Liver (tissue), 9 donors: Measurements from ENCODE around the gene FAM184B. TPM values are rescaled to one million over a fixed set of nuclear protein-coding genes. Genes with fewer than 3 reads are reported as not detected.

Experiments
- DNase-seq: peaks from one replicate; pipeline ENCODE4 v3.0.0-alpha.2; 2017; ENCODE audit warnings: low spot score
- H3K27ac ChIP-seq, 2 donors: one replicate each; pipeline ENCODE4 v1.7.0; 2013; ENCODE audit warnings: inconsistent platforms in 2 of 2, low read length in 2 of 2, control low read depth in 1 of 2, low read depth in 1 of 2, mild to moderate bottlenecking in 1 of 2
- H3K27me3 ChIP-seq, 4 donors: one replicate each; pipeline versions ENCODE4 v1.6.1 to v1.7.0; 2013; ENCODE audit warnings: low read length in 3 of 4, inconsistent platforms in 1 of 4, mild to moderate bottlenecking in 1 of 4, moderate library complexity in 1 of 4; ENCODE audit not compliant: control insufficient read depth in 4 of 4, insufficient read depth in 4 of 4
- H3K36me3 ChIP-seq, 4 donors: one replicate each; pipeline versions ENCODE4 v1.6.1 to v1.7.0; 2013; ENCODE audit warnings: low read length in 3 of 4, mild to moderate bottlenecking in 3 of 4, low read depth in 1 of 4, moderate library complexity in 1 of 4; ENCODE audit not compliant: control insufficient read depth in 4 of 4, insufficient read depth in 3 of 4
- H3K4me1 ChIP-seq, 4 donors: one replicate each; pipeline versions ENCODE4 v1.6.1 to v1.7.0; 2013; ENCODE audit warnings: low read length in 3 of 4, mild to moderate bottlenecking in 3 of 4, moderate library complexity in 1 of 4; ENCODE audit not compliant: control insufficient read depth in 4 of 4, insufficient read depth in 4 of 4
- H3K4me3 ChIP-seq, 3 donors: one replicate each; pipeline versions ENCODE4 v1.6.1 to v1.7.0; 2013; ENCODE audit warnings: low read length in 3 of 3, control low read depth in 1 of 3, low read depth in 1 of 3, mild to moderate bottlenecking in 1 of 3
- H3K9ac ChIP-seq, 2 donors: one replicate each; pipeline ENCODE4 v1.7.0; 2013; ENCODE audit warnings: low read length in 2 of 2, mild to moderate bottlenecking in 2 of 2, moderate library complexity in 2 of 2, control low read depth in 1 of 2, low read depth in 1 of 2
- H3K9me3 ChIP-seq, 4 donors: one replicate each; pipeline versions ENCODE4 v1.6.1 to v1.7.0; 2013; ENCODE audit warnings: low read length in 3 of 4; ENCODE audit not compliant: control insufficient read depth in 4 of 4
- EGR1 ChIP-seq, 2 donors: IDR thresholded peaks; 2 replicates each; pipeline ENCODE4 v1.6.1; 2016 to 2018; ENCODE audit warnings: antibody characterized with exemption in 2 of 2, low read depth in 2 of 2
- FOXA1 ChIP-seq: IDR thresholded peaks from 2 replicates; pipeline ENCODE4 v1.6.1; 2016; ENCODE audit warnings: antibody characterized with exemption
- FOXA2 ChIP-seq: IDR thresholded peaks from 2 replicates; pipeline ENCODE4 v1.6.1; 2016; ENCODE audit warnings: antibody characterized with exemption
- GABPA ChIP-seq, 2 donors: IDR thresholded peaks in 1 of 2; conservative IDR thresholded peaks in 1 of 2; 2 replicates each; pipeline ENCODE4 v1.6.1; 2016; ENCODE audit warnings: antibody characterized with exemption in 2 of 2, mild to moderate bottlenecking in 1 of 2, moderate library complexity in 1 of 2
- HNF4A ChIP-seq, 2 donors: conservative IDR thresholded peaks; 2 replicates each; pipeline ENCODE4 v1.6.1; 2016; ENCODE audit warnings: antibody characterized with exemption in 2 of 2, mild to moderate bottlenecking in 2 of 2
- HNF4G ChIP-seq: IDR thresholded peaks from 2 replicates; pipeline ENCODE4 v1.6.1; 2016; ENCODE audit warnings: antibody characterized with exemption
- JUND ChIP-seq, 2 donors: IDR thresholded peaks; 2 replicates each; pipeline ENCODE4 v1.6.1; 2016; ENCODE audit warnings: antibody characterized with exemption in 2 of 2
- RAD21 ChIP-seq, 2 donors: IDR thresholded peaks; 2 replicates each; pipeline ENCODE4 v1.6.1; 2016; ENCODE audit warnings: antibody characterized with exemption in 2 of 2, mild to moderate bottlenecking in 2 of 2
- RXRA ChIP-seq, 2 donors: IDR thresholded peaks; 2 replicates each; pipeline ENCODE4 v1.6.1; 2017 to 2018; ENCODE audit warnings: antibody characterized with exemption in 2 of 2, mild to moderate bottlenecking in 1 of 2
- SP1 ChIP-seq: IDR thresholded peaks from 2 replicates; pipeline ENCODE4 v1.6.1; 2018; ENCODE audit warnings: antibody characterized with exemption, mild to moderate bottlenecking
- TAF1 ChIP-seq: conservative IDR thresholded peaks from 2 replicates; pipeline ENCODE4 v1.6.1; 2016; ENCODE audit warnings: antibody characterized with exemption, mild to moderate bottlenecking
- YY1 ChIP-seq: IDR thresholded peaks from 2 replicates; pipeline ENCODE4 v1.6.1; 2016; ENCODE audit warnings: antibody characterized with exemption, mild to moderate bottlenecking
- WGBS: extraction: QIAGEN DNeasy Blood & Tissue Kit; methylation state at CpG from one replicate; pipeline ENCODE4 v1.1.7; 2013; 5-methylcytosine and 5-hydroxymethylcytosine counted together
- polyA plus RNA-seq, 2 donors: library from polyadenylated mRNA; stranded (reverse) in 1 of 2; unstranded in 1 of 2; fragments of 200-250 nt in 1 of 2; fragments of >200 nt in 1 of 2; fragmentation: Nextera tagmentation in 1 of 2; extraction: Ambion mirVana in 1 of 2; gene quantifications; one replicate each; pipeline versions ENCODE4 v1.2.1 to v1.2.3, GENCODE V29; 2013 to 2015
- total RNA-seq, 2 donors: library from RNA; depleted of rRNA; stranded (reverse); fragments of >200 nt; gene quantifications; one replicate each; pipeline ENCODE4 v1.2.3, GENCODE V29; 2014
- TF ChIP-seq, protein P1 (sequence below): IDR thresholded peaks from 2 replicates; pipeline ENCODE4 v1.6.1; 2016; ENCODE audit warnings: antibody characterized with exemption
- TF ChIP-seq, protein P2 (sequence below): IDR thresholded peaks from 2 replicates; pipeline ENCODE4 v1.6.1; 2016; ENCODE audit warnings: antibody characterized with exemption
- TF ChIP-seq, protein P3 (sequence below): fragments of 150-350 bp; IDR thresholded peaks from 2 replicates; pipeline ENCODE4 v1.5.1; 2017; ENCODE audit warnings: improper control_type of control experiment, low read depth, low read length; ENCODE audit not compliant: missing input control
- TF ChIP-seq, protein P4 (sequence below): IDR thresholded peaks from 2 replicates; pipeline ENCODE4 v1.6.1; 2016; ENCODE audit warnings: antibody characterized with exemption, mild to moderate bottlenecking
- TF ChIP-seq, protein P5 (sequence below): IDR thresholded peaks from 2 replicates; pipeline ENCODE4 v1.6.1; 2016; ENCODE audit warnings: antibody characterized with exemption
- donor health status: healthy.
- donor health status: healthy.
- donor health status: healthy.
- donor health status: healthy.
- donor health status: healthy.

The FAM184B gene
- total and polyA plus RNA-seq, 4 donors, result 0.01 TPM; not detected in 3

DNA sequence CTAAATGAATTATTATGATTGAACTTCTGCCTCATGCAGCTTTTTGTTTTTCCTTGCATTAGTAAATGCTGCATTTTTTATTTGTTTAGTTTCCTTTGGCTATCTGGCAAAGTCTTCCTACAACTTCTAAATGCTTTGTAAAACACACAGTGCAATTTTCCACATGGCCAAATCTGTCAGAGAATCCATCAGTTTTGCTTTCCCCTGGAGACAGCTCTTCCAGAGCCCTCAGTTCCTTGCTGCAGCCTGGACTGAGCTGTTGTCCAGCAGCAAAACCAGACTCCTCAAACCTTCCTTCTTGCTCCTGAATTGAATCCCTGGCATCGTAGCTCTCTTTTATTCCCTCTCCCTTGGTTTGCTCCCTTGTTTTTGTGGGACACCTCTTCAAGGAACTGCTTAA, 124.3 kb downstream of the FAM184B start:
- Histone ChIP-seq H3K27me3 (no peaks in the 10 kb centered on the region), H3K27ac (no peak overlapping the region), H3K9me3 (no peaks in the 10 kb centered on the region), H3K4me1 (no peaks in the 10 kb centered on the region), H3K9ac (no peak overlapping the region), H3K36me3 (no peaks in the 10 kb centered on the region), H3K4me3 (no peak overlapping the region)
- DNase-seq, result no peak
- WGBS, result 76% methylated on average over 1 of the region's 1 CpG
- TF ChIP-seq FOXA2, result no peak
- TF ChIP-seq JUND (IDR thresholded peaks at IDR 0.05), result no peak
- no peak for TF ChIP-seq GABPA (IDR thresholded peaks at IDR 0.05 in 1 of 2, conservative IDR thresholded peaks at IDR 0.05 in 1 of 2)
- TF ChIP-seq YY1, result no peak
- no peak for TF ChIP-seq EGR1 (IDR thresholded peaks at IDR 0.05; ENCODE audit: low read depth in 2 of 2)
- TF ChIP-seq, protein P1, sequence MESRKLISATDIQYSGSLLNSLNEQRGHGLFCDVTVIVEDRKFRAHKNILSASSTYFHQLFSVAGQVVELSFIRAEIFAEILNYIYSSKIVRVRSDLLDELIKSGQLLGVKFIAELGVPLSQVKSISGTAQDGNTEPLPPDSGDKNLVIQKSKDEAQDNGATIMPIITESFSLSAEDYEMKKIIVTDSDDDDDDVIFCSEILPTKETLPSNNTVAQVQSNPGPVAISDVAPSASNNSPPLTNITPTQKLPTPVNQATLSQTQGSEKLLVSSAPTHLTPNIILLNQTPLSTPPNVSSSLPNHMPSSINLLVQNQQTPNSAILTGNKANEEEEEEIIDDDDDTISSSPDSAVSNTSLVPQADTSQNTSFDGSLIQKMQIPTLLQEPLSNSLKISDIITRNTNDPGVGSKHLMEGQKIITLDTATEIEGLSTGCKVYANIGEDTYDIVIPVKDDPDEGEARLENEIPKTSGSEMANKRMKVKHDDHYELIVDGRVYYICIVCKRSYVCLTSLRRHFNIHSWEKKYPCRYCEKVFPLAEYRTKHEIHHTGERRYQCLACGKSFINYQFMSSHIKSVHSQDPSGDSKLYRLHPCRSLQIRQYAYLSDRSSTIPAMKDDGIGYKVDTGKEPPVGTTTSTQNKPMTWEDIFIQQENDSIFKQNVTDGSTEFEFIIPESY, result no peak
- no peak for TF ChIP-seq RAD21 (IDR thresholded peaks at IDR 0.05)
- TF ChIP-seq HNF4G, result no peak
- TF ChIP-seq, protein P2, sequence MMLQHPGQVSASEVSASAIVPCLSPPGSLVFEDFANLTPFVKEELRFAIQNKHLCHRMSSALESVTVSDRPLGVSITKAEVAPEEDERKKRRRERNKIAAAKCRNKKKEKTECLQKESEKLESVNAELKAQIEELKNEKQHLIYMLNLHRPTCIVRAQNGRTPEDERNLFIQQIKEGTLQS, result no peak
- no peak for TF ChIP-seq FOXA1
- TF ChIP-seq TAF1, result no peak
- TF ChIP-seq, protein P3, sequence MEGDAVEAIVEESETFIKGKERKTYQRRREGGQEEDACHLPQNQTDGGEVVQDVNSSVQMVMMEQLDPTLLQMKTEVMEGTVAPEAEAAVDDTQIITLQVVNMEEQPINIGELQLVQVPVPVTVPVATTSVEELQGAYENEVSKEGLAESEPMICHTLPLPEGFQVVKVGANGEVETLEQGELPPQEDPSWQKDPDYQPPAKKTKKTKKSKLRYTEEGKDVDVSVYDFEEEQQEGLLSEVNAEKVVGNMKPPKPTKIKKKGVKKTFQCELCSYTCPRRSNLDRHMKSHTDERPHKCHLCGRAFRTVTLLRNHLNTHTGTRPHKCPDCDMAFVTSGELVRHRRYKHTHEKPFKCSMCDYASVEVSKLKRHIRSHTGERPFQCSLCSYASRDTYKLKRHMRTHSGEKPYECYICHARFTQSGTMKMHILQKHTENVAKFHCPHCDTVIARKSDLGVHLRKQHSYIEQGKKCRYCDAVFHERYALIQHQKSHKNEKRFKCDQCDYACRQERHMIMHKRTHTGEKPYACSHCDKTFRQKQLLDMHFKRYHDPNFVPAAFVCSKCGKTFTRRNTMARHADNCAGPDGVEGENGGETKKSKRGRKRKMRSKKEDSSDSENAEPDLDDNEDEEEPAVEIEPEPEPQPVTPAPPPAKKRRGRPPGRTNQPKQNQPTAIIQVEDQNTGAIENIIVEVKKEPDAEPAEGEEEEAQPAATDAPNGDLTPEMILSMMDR, result no peak
- no peak for TF ChIP-seq RXRA (IDR thresholded peaks at IDR 0.05)
- TF ChIP-seq, protein P4, sequence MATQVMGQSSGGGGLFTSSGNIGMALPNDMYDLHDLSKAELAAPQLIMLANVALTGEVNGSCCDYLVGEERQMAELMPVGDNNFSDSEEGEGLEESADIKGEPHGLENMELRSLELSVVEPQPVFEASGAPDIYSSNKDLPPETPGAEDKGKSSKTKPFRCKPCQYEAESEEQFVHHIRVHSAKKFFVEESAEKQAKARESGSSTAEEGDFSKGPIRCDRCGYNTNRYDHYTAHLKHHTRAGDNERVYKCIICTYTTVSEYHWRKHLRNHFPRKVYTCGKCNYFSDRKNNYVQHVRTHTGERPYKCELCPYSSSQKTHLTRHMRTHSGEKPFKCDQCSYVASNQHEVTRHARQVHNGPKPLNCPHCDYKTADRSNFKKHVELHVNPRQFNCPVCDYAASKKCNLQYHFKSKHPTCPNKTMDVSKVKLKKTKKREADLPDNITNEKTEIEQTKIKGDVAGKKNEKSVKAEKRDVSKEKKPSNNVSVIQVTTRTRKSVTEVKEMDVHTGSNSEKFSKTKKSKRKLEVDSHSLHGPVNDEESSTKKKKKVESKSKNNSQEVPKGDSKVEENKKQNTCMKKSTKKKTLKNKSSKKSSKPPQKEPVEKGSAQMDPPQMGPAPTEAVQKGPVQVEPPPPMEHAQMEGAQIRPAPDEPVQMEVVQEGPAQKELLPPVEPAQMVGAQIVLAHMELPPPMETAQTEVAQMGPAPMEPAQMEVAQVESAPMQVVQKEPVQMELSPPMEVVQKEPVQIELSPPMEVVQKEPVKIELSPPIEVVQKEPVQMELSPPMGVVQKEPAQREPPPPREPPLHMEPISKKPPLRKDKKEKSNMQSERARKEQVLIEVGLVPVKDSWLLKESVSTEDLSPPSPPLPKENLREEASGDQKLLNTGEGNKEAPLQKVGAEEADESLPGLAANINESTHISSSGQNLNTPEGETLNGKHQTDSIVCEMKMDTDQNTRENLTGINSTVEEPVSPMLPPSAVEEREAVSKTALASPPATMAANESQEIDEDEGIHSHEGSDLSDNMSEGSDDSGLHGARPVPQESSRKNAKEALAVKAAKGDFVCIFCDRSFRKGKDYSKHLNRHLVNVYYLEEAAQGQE, result no peak

DNA sequence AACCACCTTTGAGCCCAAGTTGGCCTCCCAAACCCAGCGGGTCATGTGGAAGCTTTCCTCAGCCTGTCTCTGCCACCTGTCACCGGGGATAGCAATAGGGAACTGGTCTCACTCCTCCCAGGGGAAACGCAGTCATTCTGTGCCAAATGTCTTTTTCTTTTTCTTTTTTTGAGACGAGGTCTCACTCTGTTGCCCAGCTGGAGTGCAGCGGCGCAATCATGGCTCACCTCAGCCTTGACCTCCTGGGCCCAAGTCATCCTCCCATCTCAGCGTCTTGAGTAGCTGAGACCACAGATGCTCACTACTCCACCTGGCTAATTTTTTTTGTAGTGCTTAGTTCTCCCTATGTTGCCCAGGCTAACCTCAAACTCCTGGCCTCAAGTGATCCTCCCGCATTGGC, 126.7 kb downstream of the FAM184B start:
- H3K27ac ChIP-seq, result no peak overlapping the region
- no peak overlapping the region for H3K4me3 ChIP-seq
- H3K36me3 ChIP-seq, result no peaks in the 10 kb centered on the region
- no peaks in the 10 kb centered on the region for H3K27me3 ChIP-seq
- WGBS, result 86% methylated on average over 8 of the region's 8 CpGs
- TF ChIP-seq YY1 (no peak), SP1 (no peak), RAD21 (IDR thresholded peaks at IDR 0.05) (no peak), HNF4A (conservative IDR thresholded peaks at IDR 0.05) (no peak)
- TF ChIP-seq, protein P5, sequence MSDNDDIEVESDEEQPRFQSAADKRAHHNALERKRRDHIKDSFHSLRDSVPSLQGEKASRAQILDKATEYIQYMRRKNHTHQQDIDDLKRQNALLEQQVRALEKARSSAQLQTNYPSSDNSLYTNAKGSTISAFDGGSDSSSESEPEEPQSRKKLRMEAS, result no peak
- TF ChIP-seq, protein P3, result no peak
- H3K9me3 ChIP-seq, result no peaks in the 10 kb centered on the region
- H3K4me1 ChIP-seq, result no peaks in the 10 kb centered on the region
- DNase-seq, result no peak
- H3K9ac ChIP-seq, result no peak overlapping the region
